ENCODE results near the gene HMGCS2.

GRCh38 chr1:119747451-119747850 lies 21.3 kb downstream of the HMGCS2 start:
- TF ChIP-seq POLR2AphosphoS5 (IDR thresholded peaks at IDR 0.05; ENCODE audit: borderline replicate concordance, low read depth, low read length) (no peak), EZH2 (IDR thresholded peaks at IDR 0.05) (no peak)

Data from SK-N-MC (cell line).